ENCODE results near the gene GYS2. TPM values are rescaled to one million over a fixed set of nuclear protein-coding genes. Genes with fewer than 3 reads are reported as not detected.

Gene GYS2
- total RNA-seq, 4 donors from 2014 or later, result not detected

DNA sequence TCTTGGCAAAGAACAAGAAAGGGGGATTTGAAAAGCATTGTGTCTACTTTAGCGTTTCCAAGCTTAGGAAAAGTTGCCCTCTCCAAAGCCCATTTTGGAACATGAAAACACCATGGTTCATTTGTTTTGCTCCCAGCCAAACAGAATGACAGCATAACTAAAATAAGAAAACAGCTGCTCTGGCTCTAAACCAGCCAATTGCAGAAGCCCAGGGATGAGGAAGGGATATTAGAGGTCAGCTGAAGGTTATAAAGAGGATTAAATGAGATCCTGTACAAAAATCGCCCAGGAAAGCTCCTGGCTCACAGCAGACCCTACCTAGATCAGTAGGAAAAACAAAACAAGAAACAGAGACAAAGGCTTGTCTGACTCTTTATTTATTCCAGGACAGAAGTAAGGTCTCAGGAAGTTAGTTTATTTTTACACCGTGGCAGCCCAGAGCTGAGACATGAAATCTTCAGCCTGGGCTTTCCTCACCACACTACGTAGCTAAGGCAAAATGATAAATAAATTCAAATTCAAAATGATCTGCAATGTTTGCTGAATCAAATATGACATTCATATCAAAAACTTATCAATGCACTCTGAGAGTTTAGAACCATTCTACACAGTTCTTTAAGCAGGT lies 52.7 kb downstream of the GYS2 start:
- no peaks in the 10 kb centered on the region for H3K9me3 ChIP-seq
- no peak for DNase-seq
- TF ChIP-seq POLR2A (IDR thresholded peaks at IDR 0.05) (no peak), CTCF (IDR thresholded peaks at IDR 0.05) (no peak)
- no peaks in the 10 kb centered on the region for H3K27me3 ChIP-seq
- no peaks in the 10 kb centered on the region for H3K36me3 ChIP-seq
- no peak overlapping the region for H3K27ac ChIP-seq
- no peaks in the 10 kb centered on the region for H3K4me1 ChIP-seq
- no peak overlapping the region for H3K4me3 ChIP-seq

DNA sequence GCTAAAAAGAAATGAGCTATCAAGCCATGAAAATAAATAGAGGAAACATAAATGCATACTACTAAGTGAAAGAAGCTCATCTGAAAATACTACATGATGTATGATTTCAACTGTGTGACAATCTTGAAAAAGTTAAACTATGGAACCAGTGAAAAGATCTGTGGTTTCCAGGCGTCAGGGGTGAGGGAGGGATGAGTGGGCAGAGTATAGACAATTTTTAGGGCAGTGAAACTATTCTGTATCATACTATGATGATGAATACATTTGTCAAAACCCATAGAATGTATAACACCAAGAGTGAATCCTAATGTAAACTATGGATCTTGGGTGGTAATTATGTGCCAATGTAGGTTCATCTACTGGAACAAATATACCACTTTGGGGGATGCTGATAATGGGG lies 57.2 kb downstream of the GYS2 start:
- no peak for DNase-seq
- Histone ChIP-seq H3K36me3 (no peaks in the 10 kb centered on the region), H3K27ac (no peak overlapping the region), H3K9me3 (no peaks in the 10 kb centered on the region), H3K4me1 (no peaks in the 10 kb centered on the region), H3K27me3 (no peaks in the 10 kb centered on the region), H3K4me3 (no peak overlapping the region)
- no peak for TF ChIP-seq POLR2A (IDR thresholded peaks at IDR 0.05)

DNA sequence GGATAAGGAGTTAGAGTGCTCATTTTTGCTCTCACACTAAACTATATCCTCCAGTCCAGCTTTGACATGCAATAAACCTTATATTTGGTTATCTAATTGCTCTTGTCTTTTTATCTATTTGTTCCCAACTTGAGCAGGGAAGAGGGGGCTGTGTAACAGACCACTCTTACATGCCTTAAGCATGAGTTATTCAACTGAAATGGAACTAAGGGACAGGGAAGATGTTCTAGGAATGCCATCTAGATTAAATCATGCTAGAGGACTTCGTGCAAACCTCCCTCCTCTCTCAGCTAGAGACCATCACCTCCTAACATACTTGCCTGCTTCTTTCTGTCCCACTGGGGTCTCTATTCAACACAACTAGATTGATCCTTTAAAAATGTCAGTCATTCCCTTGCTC lies 57.9 kb downstream of the GYS2 start:
- no peaks in the 10 kb centered on the region for H3K27me3 ChIP-seq
- no peak for DNase-seq
- no peaks in the 10 kb centered on the region for H3K4me1 ChIP-seq
- no peak overlapping the region for H3K4me3 ChIP-seq
- no peaks in the 10 kb centered on the region for H3K9me3 ChIP-seq
- no peaks in the 10 kb centered on the region for H3K36me3 ChIP-seq
- no peak for TF ChIP-seq POLR2A (IDR thresholded peaks at IDR 0.05)
- H3K27ac ChIP-seq, result no peak overlapping the region

- no peak overlapping the region for H3K4me3 ChIP-seq
- H3K27ac ChIP-seq, result no peak overlapping the region
- H3K27me3 ChIP-seq, result no peaks in the 10 kb centered on the region
- H3K9me3 ChIP-seq, result no peaks in the 10 kb centered on the region
- no peak for DNase-seq
- H3K4me1 ChIP-seq, result no peaks in the 10 kb centered on the region
- no peaks in the 10 kb centered on the region for H3K36me3 ChIP-seq
- TF ChIP-seq POLR2A (IDR thresholded peaks at IDR 0.05) (no peak), CTCF (IDR thresholded peaks at IDR 0.05) (no peak)
Measured at GRCh38 chr12:21545557-21545956, 59.1 kb downstream of the GYS2 start.

DNA sequence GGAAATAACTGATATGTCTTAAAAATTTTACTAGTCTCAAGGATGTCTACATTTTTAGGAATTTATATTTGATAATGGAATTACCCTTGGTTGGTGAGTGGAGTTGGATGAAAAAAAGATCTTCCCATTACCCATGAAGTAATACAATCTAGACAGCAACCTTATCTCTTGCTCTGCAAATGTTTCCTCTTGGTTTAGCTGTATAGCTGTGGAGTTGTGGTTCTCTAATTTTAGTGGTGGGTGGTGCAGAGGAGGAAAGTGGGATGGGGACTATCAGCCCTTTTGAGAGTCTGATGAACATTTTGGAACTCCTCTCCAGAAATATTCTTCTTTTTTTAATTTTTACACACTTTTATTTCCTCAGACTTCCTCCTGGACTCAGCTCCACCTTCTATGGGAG lies 61.5 kb downstream of the GYS2 start:
- Histone ChIP-seq H3K4me3 (no peak overlapping the region), H3K4me1 (no peaks in the 10 kb centered on the region), H3K27ac (no peak overlapping the region), H3K9me3 (no peaks in the 10 kb centered on the region), H3K36me3 (no peaks in the 10 kb centered on the region), H3K27me3 (no peaks in the 10 kb centered on the region)
- TF ChIP-seq POLR2A (IDR thresholded peaks at IDR 0.05) (no peak), CTCF (IDR thresholded peaks at IDR 0.05) (no peak)
- no peak for DNase-seq

- TF ChIP-seq CTCF (IDR thresholded peaks at IDR 0.05), result no peak
- TF ChIP-seq POLR2A (IDR thresholded peaks at IDR 0.05), result no peak
- Histone ChIP-seq H3K9me3 (no peaks in the 10 kb centered on the region), H3K36me3 (no peaks in the 10 kb centered on the region), H3K27me3 (no peaks in the 10 kb centered on the region), H3K4me3 (no peak overlapping the region), H3K27ac (no peak overlapping the region), H3K4me1 (no peaks in the 10 kb centered on the region)
- no peak for DNase-seq
Measured at GRCh38 chr12:21542403-21542802, 62.2 kb downstream of the GYS2 start.

DNA sequence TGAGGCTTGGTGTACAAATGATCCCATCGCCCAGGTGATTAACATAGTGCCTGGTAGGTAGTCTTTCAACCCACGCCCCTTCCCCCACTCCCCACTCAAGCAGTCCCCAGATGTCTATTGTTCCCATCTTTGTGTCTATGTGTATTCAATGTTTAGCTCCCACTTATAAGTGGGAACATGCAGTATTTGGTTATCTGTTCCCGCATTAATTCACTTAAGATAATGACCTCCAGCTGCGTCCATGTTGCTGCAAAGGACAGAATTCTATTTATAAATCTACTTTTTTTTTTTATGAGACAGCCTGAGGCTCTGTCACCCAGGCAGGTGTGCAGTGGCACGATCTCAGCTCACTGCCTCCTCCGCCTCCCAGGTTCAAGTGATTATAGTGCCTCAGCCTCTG lies 62.9 kb downstream of the GYS2 start:
- Histone ChIP-seq H3K36me3 (no peaks in the 10 kb centered on the region), H3K4me3 (no peak overlapping the region), H3K4me1 (no peaks in the 10 kb centered on the region), H3K27me3 (no peaks in the 10 kb centered on the region), H3K9me3 (no peaks in the 10 kb centered on the region), H3K27ac (no peak overlapping the region)
- DNase-seq, result no peak
- no peak for TF ChIP-seq POLR2A (IDR thresholded peaks at IDR 0.05)
- TF ChIP-seq CTCF (IDR thresholded peaks at IDR 0.05), result no peak
